IMR-90 (cell line): ENCODE measurements around the gene HACD2.

ENCODE experiments used
- CEBPB ChIP-seq: IDR thresholded peaks from 2 replicates; pipeline ENCODE4 v1.6.1; 2012; ENCODE audit warnings: low read depth, low read length, improper control_type of control experiment
- CTCF ChIP-seq: conservative IDR thresholded peaks from 2 replicates; pipeline ENCODE4 v1.5.1; 2012; ENCODE audit warnings: mild to moderate bottlenecking, low read depth, low read length, improper control_type of control experiment
- ELK1 ChIP-seq: fragments of 150-350 bp; IDR thresholded peaks from 2 replicates; pipeline ENCODE4 v1.6.1; 2016; ENCODE audit warnings: low read depth, mild to moderate bottlenecking, low read length, moderate library complexity, borderline replicate concordance
- MAFK ChIP-seq: IDR thresholded peaks from 2 replicates; pipeline ENCODE4 v1.6.1; 2012; ENCODE audit warnings: low read depth, low read length, improper control_type of control experiment

- no peak for TF ChIP-seq CTCF
- TF ChIP-seq ELK1, result no peak
- TF ChIP-seq CEBPB, result no peak
- no peak for TF ChIP-seq MAFK
These were observed 134.8 kb downstream of the HACD2 start for GRCh38 chr3:123449997-123450604.
